Measurements from ENCODE around the gene SLC2A8.

SLC2A8 gene

GRCh38 chr9:127446713-127447415 lies 49.9 kb downstream of the SLC2A8 start:
- no peak overlapping the region for H2AK5ac ChIP-seq (ENCODE audit: low read length)
- H2BK15ac ChIP-seq (replicated peaks; ENCODE audit: low read depth): no peak overlapping the region
- H4K8ac ChIP-seq (ENCODE audit: low read depth, low read length): no peak overlapping the region
- H2BK5ac ChIP-seq (ENCODE audit: low read length): no peak overlapping the region
- DNase-seq: no peak
- peaks cover 33% of the 10 kb centered on the region for H3K36me3 ChIP-seq (ENCODE audit: control insufficient read depth, insufficient read depth, low read length)
- no peak overlapping the region for H3K4me2 ChIP-seq (ENCODE audit: low read length)
- H3K4ac ChIP-seq (ENCODE audit: low read depth, low read length): no peak overlapping the region
- no peak overlapping the region for H3K23ac ChIP-seq (ENCODE audit: low read length)
- H3K56ac ChIP-seq (ENCODE audit: low read length): no peak overlapping the region
- no peak overlapping the region for H3K4me3 ChIP-seq (ENCODE audit: low read length)
- no peaks in the 10 kb centered on the region for H3K27me3 ChIP-seq (ENCODE audit: insufficient read depth, low read length, poor library complexity)
- H3K79me1 ChIP-seq (ENCODE audit: low read length): peaks cover 6% of the 10 kb centered on the region
- H3K18ac ChIP-seq (ENCODE audit: low read length): no peak overlapping the region
- no peaks in the 10 kb centered on the region for H3K4me1 ChIP-seq (ENCODE audit: control insufficient read depth, low read depth, low read length)
- H3K79me2 ChIP-seq (ENCODE audit: control insufficient read depth, insufficient read depth, low read length): peaks cover 32% of the 10 kb centered on the region
- no CpG with 5 or more reads among the region's 7 CpGs for WGBS (ENCODE audit: extremely low coverage, insufficient coverage, low lambda C conversion rate)
- H2BK120ac ChIP-seq (ENCODE audit: low read depth, low read length): no peak overlapping the region
- H3K9ac ChIP-seq (ENCODE audit: low read length): no peak overlapping the region
- H4K5ac ChIP-seq (ENCODE audit: low read length): no peak overlapping the region
- no peak overlapping the region for H3K27ac ChIP-seq (ENCODE audit: low read depth, low read length)

DNA sequence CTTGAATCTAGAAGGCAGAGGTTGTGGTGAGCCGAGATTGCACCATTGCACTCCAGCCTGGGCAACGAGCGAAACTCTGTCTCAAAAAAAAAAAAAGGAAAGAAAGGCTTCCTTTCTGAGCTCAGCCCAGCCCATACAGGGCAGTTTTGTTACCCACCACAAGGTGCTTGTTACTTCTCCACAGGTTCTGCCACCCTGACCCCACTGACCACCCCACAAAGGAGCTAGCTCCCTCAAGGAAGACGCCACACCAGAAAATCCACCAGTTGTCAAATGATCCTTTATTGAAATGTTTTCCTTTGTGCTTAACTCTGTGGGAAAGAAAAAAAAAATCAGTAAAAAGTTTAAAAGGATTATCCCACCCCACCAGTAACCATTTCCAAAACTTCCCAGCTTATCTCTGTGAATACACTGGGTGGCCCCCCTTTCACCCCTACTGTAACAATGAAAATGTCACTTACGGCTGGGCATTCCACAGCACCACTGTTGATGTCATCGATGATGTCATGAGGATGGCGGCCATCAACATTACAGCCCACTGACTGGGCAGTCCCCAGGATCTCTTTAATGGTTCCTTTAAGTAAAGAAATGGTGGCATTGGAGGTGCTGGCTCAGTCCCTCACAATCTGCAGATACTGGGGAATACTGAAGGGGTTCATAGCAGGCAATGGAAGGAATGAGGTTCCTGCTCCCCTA lies 50.6 kb downstream of the SLC2A8 start:
- no peaks in the 10 kb centered on the region for H3K27me3 ChIP-seq (ENCODE audit: insufficient read depth, low read length, poor library complexity)
- no peak overlapping the region for H4K8ac ChIP-seq (ENCODE audit: low read depth, low read length)
- DNase-seq: peak; percentile 47
- peak overlapping the region; percentile 35 for H3K4me2 ChIP-seq (ENCODE audit: low read length)
- no peak overlapping the region for H2BK15ac ChIP-seq (replicated peaks; ENCODE audit: low read depth)
- H3K4me1 ChIP-seq (ENCODE audit: control insufficient read depth, low read depth, low read length): peaks cover 1% of the 10 kb centered on the region
- no peak overlapping the region for H4K5ac ChIP-seq (ENCODE audit: low read length)
- H3K9ac ChIP-seq (ENCODE audit: low read length): no peak overlapping the region
- H3K4me3 ChIP-seq (ENCODE audit: low read length): no peak overlapping the region
- H3K79me2 ChIP-seq (ENCODE audit: control insufficient read depth, insufficient read depth, low read length): peaks cover 32% of the 10 kb centered on the region
- no peak overlapping the region for H3K56ac ChIP-seq (ENCODE audit: low read length)
- no peak overlapping the region for H3K23ac ChIP-seq (ENCODE audit: low read length)
- no peak overlapping the region for H3K18ac ChIP-seq (ENCODE audit: low read length)
- no peak overlapping the region for H3K27ac ChIP-seq (ENCODE audit: low read depth, low read length)
- H3K4ac ChIP-seq (ENCODE audit: low read depth, low read length): no peak overlapping the region
- no CpG with 5 or more reads among the region's 7 CpGs for WGBS (ENCODE audit: extremely low coverage, insufficient coverage, low lambda C conversion rate)
- H2AK5ac ChIP-seq (ENCODE audit: low read length): no peak overlapping the region
- no peak overlapping the region for H2BK120ac ChIP-seq (ENCODE audit: low read depth, low read length)
- H2BK5ac ChIP-seq (ENCODE audit: low read length): no peak overlapping the region
- H3K36me3 ChIP-seq (ENCODE audit: control insufficient read depth, insufficient read depth, low read length): peaks cover 33% of the 10 kb centered on the region
- peaks cover 7% of the 10 kb centered on the region for H3K79me1 ChIP-seq (ENCODE audit: low read length)

DNA sequence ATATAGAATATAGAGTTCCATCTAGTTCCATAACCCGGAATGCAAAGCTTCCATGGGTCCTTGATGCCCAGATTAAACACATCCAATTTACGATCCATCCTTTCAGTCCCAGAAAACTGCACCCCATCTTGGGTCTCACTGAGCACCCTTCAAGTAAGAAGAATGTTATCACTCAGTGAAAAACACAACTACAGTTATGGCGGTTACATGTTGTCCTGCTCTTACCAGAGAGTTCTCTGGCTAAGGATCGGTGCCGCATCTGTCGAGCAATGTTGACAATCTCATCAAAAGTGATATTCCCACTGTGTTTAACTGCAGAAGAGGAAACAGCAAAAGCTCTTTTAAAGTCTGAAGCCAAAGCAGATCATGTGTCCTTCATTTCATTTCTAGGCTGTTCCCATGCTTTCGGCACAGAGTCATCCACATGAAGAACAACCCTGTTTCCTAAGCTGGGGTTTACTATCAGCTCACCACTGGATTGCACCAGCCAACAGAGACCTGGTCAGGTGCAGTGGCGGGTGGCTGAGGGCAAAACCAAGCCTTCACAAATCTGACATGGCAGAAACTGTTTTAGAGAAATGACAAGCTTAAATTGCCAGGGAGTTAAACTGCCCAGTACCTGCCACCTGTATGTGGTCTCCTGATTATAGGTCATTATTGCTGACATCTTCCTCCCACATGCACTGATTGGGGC lies 51.3 kb downstream of the SLC2A8 start:
- Histone ChIP-seq H4K8ac (ENCODE audit: low read depth, low read length) (no peak overlapping the region), H2BK5ac (ENCODE audit: low read length) (no peak overlapping the region), H2BK120ac (ENCODE audit: low read depth, low read length) (no peak overlapping the region), H3K27ac (ENCODE audit: low read depth, low read length) (no peak overlapping the region), H3K4me1 (ENCODE audit: control insufficient read depth, low read depth, low read length) (peaks cover 3% of the 10 kb centered on the region), H3K79me2 (ENCODE audit: control insufficient read depth, insufficient read depth, low read length) (peaks cover 34% of the 10 kb centered on the region), H3K79me1 (ENCODE audit: low read length) (peaks cover 9% of the 10 kb centered on the region), H3K36me3 (ENCODE audit: control insufficient read depth, insufficient read depth, low read length) (peaks cover 33% of the 10 kb centered on the region), H4K5ac (ENCODE audit: low read length) (no peak overlapping the region), H3K9ac (ENCODE audit: low read length) (peak overlapping the region; percentile 43), H3K27me3 (ENCODE audit: insufficient read depth, low read length, poor library complexity) (no peaks in the 10 kb centered on the region), H3K18ac (ENCODE audit: low read length) (no peak overlapping the region), H3K23ac (ENCODE audit: low read length) (no peak overlapping the region), H3K4me3 (ENCODE audit: low read length) (peak overlapping the region; percentile 19), H2AK5ac (ENCODE audit: low read length) (no peak overlapping the region), H3K56ac (ENCODE audit: low read length) (peak overlapping the region; percentile 44), H3K4ac (ENCODE audit: low read depth, low read length) (no peak overlapping the region), H3K4me2 (ENCODE audit: low read length) (peak overlapping the region; percentile 35), H2BK15ac (replicated peaks; ENCODE audit: low read depth) (no peak overlapping the region)
- WGBS (ENCODE audit: extremely low coverage, insufficient coverage, low lambda C conversion rate): no CpG with 5 or more reads among the region's 8 CpGs
- no peak for DNase-seq

DNA sequence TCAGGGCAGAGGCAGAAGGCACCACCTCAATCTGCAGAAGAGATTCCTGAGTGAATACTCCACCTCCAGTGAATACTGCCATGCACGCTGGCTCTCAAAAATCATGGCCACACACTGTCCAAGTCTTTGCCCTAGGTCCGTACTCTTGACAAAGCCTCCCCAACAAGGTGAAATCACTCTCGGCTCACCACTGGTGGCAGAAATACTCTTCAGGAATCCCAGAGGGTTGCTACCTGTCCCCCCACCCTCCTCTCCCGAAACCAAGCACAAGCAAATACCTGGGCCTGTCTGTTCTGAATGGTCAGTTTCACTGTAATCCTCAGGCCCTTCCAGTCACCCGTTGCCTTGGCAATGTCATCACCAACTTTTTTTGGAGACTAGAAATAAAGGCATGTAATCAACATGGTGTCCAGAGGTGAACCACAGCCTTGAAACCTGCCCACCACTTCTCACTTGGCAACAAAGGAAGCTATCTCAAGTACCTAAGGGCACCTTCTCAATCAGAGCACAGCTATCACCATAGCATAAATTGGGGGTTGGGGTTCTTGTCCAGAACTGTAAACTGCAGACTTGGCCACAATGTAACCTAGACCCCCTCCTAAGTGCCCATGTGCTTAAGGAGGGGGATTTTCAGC lies 52.5 kb downstream of the SLC2A8 start:
- peak overlapping the region; percentile 98 for H3K4me3 ChIP-seq (ENCODE audit: low read length)
- no peak overlapping the region for H2BK120ac ChIP-seq (ENCODE audit: low read depth, low read length)
- H3K36me3 ChIP-seq (ENCODE audit: control insufficient read depth, insufficient read depth, low read length): peaks cover 29% of the 10 kb centered on the region
- no peak overlapping the region for H2BK15ac ChIP-seq (replicated peaks; ENCODE audit: low read depth)
- H3K79me1 ChIP-seq (ENCODE audit: low read length): peaks cover 9% of the 10 kb centered on the region
- peak overlapping the region; percentile 15 for H3K18ac ChIP-seq (ENCODE audit: low read length)
- peaks cover 3% of the 10 kb centered on the region for H3K4me1 ChIP-seq (ENCODE audit: control insufficient read depth, low read depth, low read length)
- H3K56ac ChIP-seq (ENCODE audit: low read length): peak overlapping the region; percentile 91
- no peak overlapping the region for H2AK5ac ChIP-seq (ENCODE audit: low read length)
- H3K27ac ChIP-seq (ENCODE audit: low read depth, low read length): peak overlapping the region; percentile 9
- H3K9ac ChIP-seq (ENCODE audit: low read length): peak overlapping the region; percentile 99
- H4K5ac ChIP-seq (ENCODE audit: low read length): no peak overlapping the region
- no peak overlapping the region for H4K8ac ChIP-seq (ENCODE audit: low read depth, low read length)
- H3K4ac ChIP-seq (ENCODE audit: low read depth, low read length): no peak overlapping the region
- no peak overlapping the region for H2BK5ac ChIP-seq (ENCODE audit: low read length)
- no peak overlapping the region for H3K23ac ChIP-seq (ENCODE audit: low read length)
- no peaks in the 10 kb centered on the region for H3K27me3 ChIP-seq (ENCODE audit: insufficient read depth, low read length, poor library complexity)
- H3K4me2 ChIP-seq (ENCODE audit: low read length): peak overlapping the region; percentile 35
- no CpG with 5 or more reads among the region's 5 CpGs for WGBS (ENCODE audit: extremely low coverage, insufficient coverage, low lambda C conversion rate)
- DNase-seq: peak; percentile 14
- H3K79me2 ChIP-seq (ENCODE audit: control insufficient read depth, insufficient read depth, low read length): peaks cover 34% of the 10 kb centered on the region

- Histone ChIP-seq H2BK15ac (replicated peaks; ENCODE audit: low read depth) (no peak overlapping the region), H4K5ac (ENCODE audit: low read length) (no peak overlapping the region), H3K36me3 (ENCODE audit: control insufficient read depth, insufficient read depth, low read length) (peaks cover 27% of the 10 kb centered on the region), H3K27ac (ENCODE audit: low read depth, low read length) (peak overlapping the region; percentile 68), H3K27me3 (ENCODE audit: insufficient read depth, low read length, poor library complexity) (no peaks in the 10 kb centered on the region), H2BK120ac (ENCODE audit: low read depth, low read length) (no peak overlapping the region), H3K4me1 (ENCODE audit: control insufficient read depth, low read depth, low read length) (peaks cover 3% of the 10 kb centered on the region), H3K4me2 (ENCODE audit: low read length) (peak overlapping the region; percentile 35), H2BK5ac (ENCODE audit: low read length) (peak overlapping the region; percentile 31), H3K9ac (ENCODE audit: low read length) (peak overlapping the region; percentile 99), H3K23ac (ENCODE audit: low read length) (peak overlapping the region; percentile 54), H3K56ac (ENCODE audit: low read length) (peak overlapping the region; percentile 91), H4K8ac (ENCODE audit: low read depth, low read length) (no peak overlapping the region), H3K4ac (ENCODE audit: low read depth, low read length) (peak overlapping the region; percentile 87), H2AK5ac (ENCODE audit: low read length) (no peak overlapping the region), H3K79me2 (ENCODE audit: control insufficient read depth, insufficient read depth, low read length) (peaks cover 34% of the 10 kb centered on the region), H3K4me3 (ENCODE audit: low read length) (peak overlapping the region; percentile 98), H3K18ac (ENCODE audit: low read length) (peak overlapping the region; percentile 43), H3K79me1 (ENCODE audit: low read length) (peaks cover 9% of the 10 kb centered on the region)
- peak; percentile 16 for DNase-seq
- no CpG with 5 or more reads among the region's 14 CpGs for WGBS (ENCODE audit: extremely low coverage, insufficient coverage, low lambda C conversion rate)
Observed at GRCh38 chr9:127450243-127450760, 53.3 kb downstream of the SLC2A8 start.

Measured in mesendoderm (in vitro differentiated cells).